Measurements from ENCODE around the gene LBHD1. TPM values are rescaled to one million over a fixed set of nuclear protein-coding genes. Genes with fewer than 3 reads are reported as not detected.

The LBHD1 gene
- total RNA-seq (7.9 TPM), polyA plus RNA-seq (ENCODE audit: insufficient read depth, low read depth, low replicate concordance) (5.3 TPM)
- long read RNA-seq, donor 1, result 0 reads
- long read RNA-seq, donor 2, partial matches to known transcripts, result 52 of 52 reads
- long read RNA-seq, donor 2, other reads (novel, unspliced or antisense), result 0 of 52 reads
- long read RNA-seq, donor 3, partial matches to known transcripts, result 0 of 89 reads
- long read RNA-seq, donor 3, other reads (novel, unspliced or antisense), result 88 of 89 reads
- long read RNA-seq, donor 4, partial matches to known transcripts, result 0 of 64 reads
- long read RNA-seq, donor 4, other reads (novel, unspliced or antisense), result 63 of 64 reads
- long read RNA-seq, donor 5, result 0 reads
- long read RNA-seq, donor 6, partial matches to known transcripts, result 15 of 16 reads
- long read RNA-seq, donor 6, other reads (novel, unspliced or antisense), result 0 of 16 reads
- long read RNA-seq, donor 7, partial matches to known transcripts, result 1 of 2 reads
- long read RNA-seq, donor 7, other reads (novel, unspliced or antisense), result 1 of 2 reads
- long read RNA-seq, donor 8, partial matches to known transcripts, result 5 of 5 reads
- long read RNA-seq, donor 8, other reads (novel, unspliced or antisense), result 0 of 5 reads
- long read RNA-seq, donor 9, result 0 reads
- long read RNA-seq, donor 10, partial matches to known transcripts, result 6 of 6 reads
- long read RNA-seq, donor 10, other reads (novel, unspliced or antisense), result 0 of 6 reads

- DNase-seq (peak; percentile 85 to 94 (median 91)), FAIRE-seq (no peak)
- Histone ChIP-seq H3K9ac (ENCODE audit: low read length in 3 of 3) (peak within 1 kb of the TSS; percentile 43 to 94 (median 73)), H3K9me3 (ENCODE audit: control insufficient read depth in 2 of 3, insufficient read depth in 1 of 3, low read length in 3 of 3) (no peaks in the 10 kb centered on the region), H3K4me3 (ENCODE audit: low read length in 3 of 3) (peak within 1 kb of the TSS; percentile 92 to 98 (median 94)), H3K27ac (ENCODE audit: low read depth in 2 of 2, low read length in 2 of 2) (peak within 1 kb of the TSS; percentile 59 to 88), H3K4me1 (ENCODE audit: control insufficient read depth in 2 of 3, insufficient read depth in 2 of 3, low read depth in 1 of 3, low read length in 3 of 3) (peaks cover 0 to 12% (median 11%) of the 10 kb centered on the region in 3 donors), H3K27me3 (ENCODE audit: control insufficient read depth, insufficient read depth, low read length) (no peaks in the 10 kb centered on the region), H3K36me3 (ENCODE audit: control insufficient read depth in 2 of 3, insufficient read depth in 3 of 3, low read length in 3 of 3) (peaks cover 0 to 2% (median 0%) of the 10 kb centered on the region in 3 donors)
- no peak for TF ChIP-seq CTCF (IDR thresholded peaks at IDR 0.05; ENCODE audit: borderline replicate concordance, extremely low read depth, insufficient read depth)
- intact Hi-C loops (cut with DNase I), result no loop called here
Observed at GRCh38 chr11:62671608-62672389, at the start of gene LBHD1, which contains the start of gene UQCC3. LBHD1 (minus strand) TSS chr11:62672267; CDS start chr11:62670031, 2,236 bp downstream. UQCC3 (plus strand) TSS chr11:62671673; CDS start chr11:62671746, 73 bp downstream.

- intact Hi-C loops (cut with DNase I), result no loop called here
- H3K4me1 ChIP-seq (ENCODE audit: control insufficient read depth in 2 of 3, insufficient read depth in 2 of 3, low read depth in 1 of 3, low read length in 3 of 3), result peaks cover 0 to 12% (median 0%) of the 10 kb centered on the region in 3 donors
- no peak for DNase-seq
- H3K9me3 ChIP-seq (ENCODE audit: control insufficient read depth in 2 of 3, insufficient read depth in 1 of 3, low read length in 3 of 3), result no peaks in the 10 kb centered on the region
- no peak overlapping the region for H3K27ac ChIP-seq (ENCODE audit: low read depth in 2 of 2, low read length in 2 of 2)
- H3K27me3 ChIP-seq (ENCODE audit: control insufficient read depth, insufficient read depth, low read length), result no peaks in the 10 kb centered on the region
- no peak for FAIRE-seq
- TF ChIP-seq CTCF (IDR thresholded peaks at IDR 0.05; ENCODE audit: borderline replicate concordance, extremely low read depth, insufficient read depth), result no peak
- H3K36me3 ChIP-seq (ENCODE audit: control insufficient read depth in 2 of 3, insufficient read depth in 3 of 3, low read length in 3 of 3), result peaks cover 31 to 91% (median 63%) of the 10 kb centered on the region in 3 donors
- no peak overlapping the region for H3K4me3 ChIP-seq (ENCODE audit: low read length in 3 of 3)
- no peak overlapping the region for H3K9ac ChIP-seq (ENCODE audit: low read length in 3 of 3)
Observed at GRCh38 chr11:62719302-62719978, 47.4 kb upstream of the LBHD1 start.

GRCh38 chr11:62716816-62717215, 44.7 kb upstream of the LBHD1 start:
- intact Hi-C loops (cut with DNase I), result no loop called here
- no peak for DNase-seq
- Histone ChIP-seq H3K9ac (ENCODE audit: low read length in 3 of 3) (no peak overlapping the region), H3K4me1 (ENCODE audit: control insufficient read depth in 2 of 3, insufficient read depth in 2 of 3, low read depth in 1 of 3, low read length in 3 of 3) (peaks cover 0 to 8% (median 0%) of the 10 kb centered on the region in 3 donors), H3K27ac (ENCODE audit: low read depth in 2 of 2, low read length in 2 of 2) (no peak overlapping the region), H3K36me3 (ENCODE audit: control insufficient read depth in 2 of 3, insufficient read depth in 3 of 3, low read length in 3 of 3) (peaks cover 26 to 85% (median 53%) of the 10 kb centered on the region in 3 donors), H3K9me3 (ENCODE audit: control insufficient read depth in 2 of 3, insufficient read depth in 1 of 3, low read length in 3 of 3) (no peaks in the 10 kb centered on the region), H3K27me3 (ENCODE audit: control insufficient read depth, insufficient read depth, low read length) (no peaks in the 10 kb centered on the region), H3K4me3 (ENCODE audit: low read length in 3 of 3) (no peak overlapping the region)
- no peak for FAIRE-seq
- no peak for TF ChIP-seq CTCF (IDR thresholded peaks at IDR 0.05; ENCODE audit: borderline replicate concordance, extremely low read depth, insufficient read depth)
